GM19351 (cell line): ENCODE results near the gene DAP.
A peak's percentile ranks its signal among the peaks of the same experiment; 100 is the strongest.

ENCODE experiments used
- ATAC-seq: cut with Tn5 transposase; IDR thresholded peaks from one replicate; pipeline ENCODE4 v1.9.1; 2021; ENCODE audit warnings: mild to moderate bottlenecking, moderate library complexity; ENCODE audit not compliant: unreplicated experiment

The DAP gene

DNA sequence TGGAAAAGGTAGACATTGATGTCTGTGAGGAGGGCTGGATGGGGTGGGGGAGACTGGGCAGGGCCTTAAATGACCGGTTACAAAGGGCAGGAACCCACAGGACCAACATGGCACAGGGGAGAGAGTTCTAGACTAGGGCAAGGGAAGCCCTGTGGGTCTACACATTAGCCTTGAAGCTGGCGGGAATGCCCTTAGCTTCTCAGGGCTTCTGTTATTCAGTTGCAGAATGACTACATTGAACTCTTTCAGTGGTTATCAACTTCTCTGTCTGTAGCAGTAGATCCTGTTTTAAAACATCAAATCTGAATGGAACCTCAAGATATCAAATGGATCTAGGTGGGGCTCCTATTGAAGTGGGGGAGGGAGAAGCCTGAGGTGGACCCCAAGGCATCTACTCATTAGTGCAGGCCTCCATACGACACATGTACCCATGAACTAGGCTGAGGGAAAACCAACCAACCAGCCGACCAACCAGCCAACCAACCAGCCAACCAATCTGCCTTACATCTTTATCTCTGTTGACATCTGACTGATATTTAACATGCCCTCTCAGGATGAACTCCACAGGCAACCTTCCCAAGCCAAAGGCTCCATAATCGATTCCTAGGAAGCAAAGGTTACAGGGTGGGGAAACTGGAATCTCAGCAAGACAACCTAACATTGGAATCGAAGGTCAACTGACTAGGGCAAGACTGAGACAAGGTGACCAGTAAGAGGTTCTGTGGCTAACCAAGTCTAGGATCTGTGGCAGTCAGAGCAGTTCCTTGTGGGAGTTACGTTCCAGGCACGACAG is 48.3 kb downstream of the DAP start:
- peak; percentile 92 for ATAC-seq

- no peak for ATAC-seq
Observed at GRCh38 chr5:10711562-10711961, 49.5 kb downstream of the DAP start.

DNA sequence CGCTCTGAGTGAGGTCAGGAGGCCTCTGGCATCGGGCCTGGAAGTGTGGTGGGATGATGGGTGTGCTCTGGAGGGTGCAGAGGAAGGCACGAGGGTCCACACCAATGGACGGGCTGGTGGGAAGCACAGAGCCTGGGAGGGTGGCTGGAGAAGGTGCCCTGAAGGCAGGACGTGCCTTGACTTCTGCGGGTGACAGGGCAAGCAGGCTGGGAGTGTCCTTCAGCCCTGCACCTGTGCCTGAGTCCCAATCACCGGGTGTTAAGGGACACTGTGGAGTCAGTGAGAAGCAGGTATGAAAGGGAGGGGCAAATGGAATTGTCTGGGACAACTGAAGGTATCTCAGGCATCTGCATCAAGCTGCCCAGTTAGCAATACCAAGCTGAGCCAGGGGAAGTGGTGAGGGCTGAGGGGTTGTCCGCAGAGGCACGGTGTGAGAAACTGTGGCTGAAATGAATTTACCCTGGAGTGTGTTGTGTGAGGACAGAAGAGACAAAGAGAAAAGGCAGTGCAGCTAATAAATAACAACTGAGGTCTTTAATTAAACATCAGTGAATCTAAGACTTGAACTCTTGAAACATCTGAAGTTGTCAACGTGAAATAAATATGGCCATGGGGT is 50.4 kb downstream of the DAP start:
- no peak for ATAC-seq

GRCh38 chr5:10709933-10710332 is 51.1 kb downstream of the DAP start:
- no peak for ATAC-seq

DNA sequence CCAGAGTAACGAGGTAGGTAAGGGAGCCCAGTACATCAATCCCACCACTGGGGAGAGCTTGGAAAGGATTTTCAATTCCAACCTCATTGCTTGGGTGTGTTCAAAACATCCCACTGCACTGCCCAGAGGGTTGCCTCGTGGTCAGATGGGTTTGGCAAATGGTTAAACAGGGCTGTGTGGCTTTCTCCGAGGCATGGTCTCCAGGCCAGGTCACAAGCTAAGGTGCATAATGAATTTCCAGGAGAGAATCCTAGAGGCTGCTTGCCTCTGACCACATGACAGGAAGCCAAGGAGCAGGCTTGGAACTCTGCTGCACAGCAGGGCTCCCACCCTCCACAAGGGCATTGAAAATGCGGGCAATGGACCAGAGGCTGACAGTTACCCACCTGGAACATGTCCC is 51.6 kb downstream of the DAP start:
- ATAC-seq = no peak

- no peak for ATAC-seq
Observed at GRCh38 chr5:10708189-10708944, 52.7 kb downstream of the DAP start.

- ATAC-seq = no peak
Observed at GRCh38 chr5:10707198-10708142, 53.6 kb downstream of the DAP start.

DNA sequence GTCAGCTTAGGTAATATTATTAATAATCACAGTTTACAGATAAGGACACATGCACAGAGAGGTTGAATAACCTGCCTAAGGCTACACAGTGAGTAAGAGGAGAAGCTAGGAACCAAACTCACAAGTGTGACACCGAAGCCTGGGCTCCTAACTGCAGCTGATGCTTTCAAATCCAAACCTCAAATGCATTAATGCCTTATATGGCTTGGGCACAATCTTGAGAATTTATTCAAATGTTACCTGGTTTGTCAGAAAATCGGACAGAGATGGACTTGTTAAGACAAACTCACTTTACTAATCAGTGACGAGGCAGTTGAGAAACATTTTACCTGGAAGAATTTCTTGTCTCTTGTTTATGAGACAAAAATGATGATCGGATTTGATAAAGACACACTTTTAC is 54.7 kb downstream of the DAP start:
- ATAC-seq = no peak

GRCh38 chr5:10705747-10706146 is 55.3 kb downstream of the DAP start:
- ATAC-seq = no peak

- no peak for ATAC-seq
Observed at GRCh38 chr5:10704949-10705621, 55.9 kb downstream of the DAP start.

DNA sequence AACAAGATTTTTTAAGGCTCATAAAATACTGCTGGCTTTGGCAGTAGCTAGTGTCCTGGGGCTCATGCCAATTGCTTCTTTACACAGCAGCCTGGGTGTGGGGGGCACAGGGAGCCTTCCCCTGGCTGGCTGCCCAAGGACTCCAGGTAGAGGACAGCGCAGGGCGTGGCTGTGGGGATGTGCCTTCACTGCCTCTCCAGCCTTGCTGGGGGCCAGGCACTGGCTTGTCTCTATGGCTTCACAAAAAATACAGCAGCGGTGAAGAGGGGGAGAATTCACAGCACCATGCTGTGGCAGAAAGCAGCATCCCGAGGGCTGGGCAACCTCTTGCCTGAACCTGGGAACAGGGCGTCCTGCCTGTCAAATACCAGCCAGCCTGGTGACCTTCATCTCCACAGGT is 57.4 kb downstream of the DAP start:
- ATAC-seq = no peak

- no peak for ATAC-seq
Observed at GRCh38 chr5:10702911-10703491, 58.0 kb downstream of the DAP start.

- ATAC-seq = no peak
Observed at GRCh38 chr5:10702040-10702629, 58.9 kb downstream of the DAP start.

GRCh38 chr5:10701567-10702039 is 59.4 kb downstream of the DAP start:
- peak; percentile 20 for ATAC-seq

DNA sequence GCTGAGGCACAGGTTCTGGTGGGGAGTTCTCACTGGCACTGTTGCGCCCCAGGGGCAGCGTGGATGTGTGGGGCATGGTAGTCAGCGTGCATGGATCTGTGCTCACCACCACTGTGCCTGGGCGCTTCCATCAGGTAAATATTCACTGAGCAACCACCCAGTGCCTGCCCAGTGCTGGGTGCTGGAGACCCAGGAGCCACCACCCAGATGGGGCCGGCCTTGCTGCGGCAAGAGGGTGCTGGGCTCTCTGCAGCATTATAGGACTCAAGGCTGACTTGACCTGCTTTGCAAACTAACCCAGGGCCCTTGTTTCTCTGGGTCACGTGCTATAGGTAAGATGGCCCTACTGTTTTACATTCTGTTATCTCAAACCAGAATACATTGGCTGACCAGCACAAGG is 60.5 kb downstream of the DAP start:
- ATAC-seq = no peak

- peak; percentile 68 for ATAC-seq
Observed at GRCh38 chr5:10699987-10700386, 61.0 kb downstream of the DAP start.

DNA sequence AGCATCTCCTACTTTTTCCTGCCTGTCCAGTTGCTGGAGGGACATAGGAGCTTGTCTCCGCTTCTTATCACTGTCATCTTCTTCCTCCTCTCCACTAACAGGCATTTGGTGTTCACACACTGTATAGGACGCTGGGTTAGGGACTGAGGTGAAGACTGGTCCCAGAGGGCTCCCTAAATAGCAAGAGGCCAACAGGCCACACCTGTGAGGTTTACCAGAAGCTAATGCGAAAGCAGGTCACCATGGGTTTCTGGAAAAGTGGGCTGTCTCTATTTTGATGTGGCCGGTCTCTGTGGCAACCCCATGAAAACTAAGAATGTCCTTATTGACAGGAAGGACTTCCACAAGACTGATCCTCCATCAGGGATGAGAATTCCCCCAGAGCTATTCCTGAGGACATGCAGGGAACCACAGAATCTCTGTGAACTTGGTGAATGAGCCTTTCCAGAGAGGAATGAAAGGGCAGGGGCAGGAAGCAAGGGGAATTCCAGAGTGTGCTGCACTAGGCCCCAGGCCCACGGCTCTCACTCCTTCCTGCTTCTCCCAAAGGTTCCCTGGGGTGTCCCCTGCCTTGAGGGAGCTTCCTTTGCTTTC is 61.7 kb downstream of the DAP start:
- ATAC-seq = peak; percentile 48

GRCh38 chr5:10695759-10696543 is 65.1 kb downstream of the DAP start:
- no peak for ATAC-seq
